GM19023 (cell line): ENCODE results near the gene MGAM2.

Experiments used
- ATAC-seq: cut with Tn5 transposase; IDR thresholded peaks from one replicate; pipeline ENCODE4 v1.9.1; 2021; ENCODE audit warnings: mild to moderate bottlenecking, moderate library complexity; ENCODE audit not compliant: unreplicated experiment

MGAM2 gene

GRCh38 chr7:142114207-142114606 is 2.7 kb downstream of the MGAM2 start:
- ATAC-seq: no peak

- no peak for ATAC-seq
These were observed 9.0 kb downstream of the MGAM2 start for GRCh38 chr7:142120524-142120923.

DNA sequence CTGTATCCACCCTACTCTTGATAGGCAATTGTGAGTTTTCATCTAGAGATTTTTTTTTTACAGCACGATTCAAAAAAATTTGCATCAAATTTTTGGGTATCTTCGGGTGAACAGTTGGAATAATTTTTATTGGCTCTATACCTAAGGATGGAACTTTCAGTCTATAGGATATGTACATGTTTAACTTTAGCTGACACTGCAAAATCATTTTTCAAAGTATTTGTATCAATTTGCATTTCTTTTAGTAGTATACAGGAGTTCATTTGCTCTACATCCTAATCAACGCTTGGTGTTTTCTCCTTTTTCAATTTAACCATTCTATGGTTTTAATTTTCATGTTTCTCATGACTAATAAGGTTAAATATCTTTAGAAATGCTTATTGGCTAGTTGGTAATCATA is 11.7 kb downstream of the MGAM2 start:
- no peak for ATAC-seq

DNA sequence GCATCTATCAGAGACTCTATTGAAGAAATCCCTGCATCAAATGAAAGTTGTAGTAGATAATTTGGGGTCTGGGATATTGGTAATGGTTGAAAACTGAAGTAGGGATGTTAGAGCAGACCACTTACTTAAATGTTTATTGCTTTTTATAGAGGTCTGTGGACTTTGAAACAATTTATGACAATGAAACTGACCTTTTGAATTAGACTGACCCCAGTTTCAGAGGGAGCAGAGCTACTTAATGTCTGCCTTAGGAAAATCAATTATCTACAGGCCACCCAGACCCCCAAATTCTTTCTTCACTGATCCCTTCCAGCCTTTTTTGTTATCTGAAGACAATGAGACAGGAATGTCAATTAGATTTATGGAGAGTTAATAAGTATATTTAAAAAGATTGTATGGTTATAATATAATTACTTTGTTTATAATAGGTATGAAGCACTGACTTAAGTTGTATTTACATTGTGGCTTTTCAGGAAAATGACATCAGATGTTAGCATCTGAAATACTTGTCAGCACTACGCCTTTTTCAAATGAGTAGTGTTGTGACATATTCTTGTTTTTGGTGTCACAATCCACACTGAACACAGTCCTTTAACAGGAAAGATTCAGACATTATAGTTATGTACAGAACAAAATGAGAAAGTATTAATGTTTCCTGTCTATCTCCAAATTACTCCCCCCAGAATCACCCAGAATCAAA is 13.9 kb downstream of the MGAM2 start:
- no peak for ATAC-seq

- no peak for ATAC-seq
These were observed 18.7 kb downstream of the MGAM2 start for GRCh38 chr7:142130267-142130666.

GRCh38 chr7:142131439-142132185 is 20.1 kb downstream of the MGAM2 start:
- ATAC-seq: no peak

DNA sequence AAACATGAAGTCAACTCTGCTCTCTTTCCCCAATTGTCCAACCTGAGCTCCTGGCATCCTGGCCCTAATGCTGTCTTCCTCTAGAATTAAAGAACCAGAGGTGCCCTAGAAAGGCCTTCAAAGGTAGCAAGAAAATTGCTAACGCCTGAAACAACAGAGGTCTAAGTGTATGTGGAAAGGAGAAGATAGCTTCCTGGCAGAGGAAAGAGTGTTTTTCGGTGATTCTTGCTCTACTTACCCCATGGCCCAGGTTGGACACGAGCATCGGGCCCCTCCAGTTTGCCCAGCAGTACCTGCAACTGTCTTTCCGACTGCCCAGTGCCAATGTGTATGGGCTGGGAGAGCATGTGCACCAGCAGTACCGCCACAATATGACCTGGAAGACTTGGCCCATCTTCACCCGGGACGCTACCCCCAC is 22.2 kb downstream of the MGAM2 start:
- ATAC-seq: no peak

DNA sequence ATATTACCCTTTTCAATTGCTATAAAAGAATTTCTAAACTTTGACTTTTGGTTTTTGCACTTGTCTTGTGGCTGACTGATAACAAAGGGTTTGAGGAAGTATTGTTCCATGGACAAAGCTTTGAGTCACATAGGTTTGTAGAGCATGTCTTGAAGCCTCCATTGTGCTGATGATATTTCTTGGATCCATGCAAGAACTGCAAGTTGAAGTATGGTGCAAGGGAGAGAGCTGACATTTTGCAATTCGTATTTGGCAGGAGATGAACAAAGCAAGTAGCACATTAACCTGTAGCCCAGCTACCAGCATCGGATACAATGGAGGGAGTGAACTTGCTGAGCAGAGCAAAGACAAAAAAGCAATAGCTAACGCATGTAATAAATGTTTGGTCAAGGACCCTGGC is 23.4 kb downstream of the MGAM2 start:
- no peak for ATAC-seq

DNA sequence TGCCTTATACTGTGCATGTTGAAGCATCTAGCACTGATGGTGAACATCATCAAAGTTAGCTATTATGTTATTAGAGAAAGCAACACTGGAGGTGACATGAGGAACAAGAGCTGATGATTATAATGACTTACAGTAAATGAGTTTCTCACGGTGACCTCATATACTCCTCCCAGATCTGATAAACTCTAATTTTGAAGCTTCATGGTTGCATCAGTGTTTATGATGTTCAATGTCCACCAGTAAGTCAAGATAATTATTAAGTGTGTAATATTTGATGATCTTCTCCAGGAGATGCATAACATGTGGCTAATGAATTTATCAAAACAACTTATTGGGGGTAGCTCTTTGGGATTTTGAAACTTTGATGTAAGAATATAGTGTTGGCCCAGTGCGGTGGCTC is 27.5 kb downstream of the MGAM2 start:
- no peak for ATAC-seq

GRCh38 chr7:142139597-142140400 is 28.3 kb downstream of the MGAM2 start:
- no peak for ATAC-seq

DNA sequence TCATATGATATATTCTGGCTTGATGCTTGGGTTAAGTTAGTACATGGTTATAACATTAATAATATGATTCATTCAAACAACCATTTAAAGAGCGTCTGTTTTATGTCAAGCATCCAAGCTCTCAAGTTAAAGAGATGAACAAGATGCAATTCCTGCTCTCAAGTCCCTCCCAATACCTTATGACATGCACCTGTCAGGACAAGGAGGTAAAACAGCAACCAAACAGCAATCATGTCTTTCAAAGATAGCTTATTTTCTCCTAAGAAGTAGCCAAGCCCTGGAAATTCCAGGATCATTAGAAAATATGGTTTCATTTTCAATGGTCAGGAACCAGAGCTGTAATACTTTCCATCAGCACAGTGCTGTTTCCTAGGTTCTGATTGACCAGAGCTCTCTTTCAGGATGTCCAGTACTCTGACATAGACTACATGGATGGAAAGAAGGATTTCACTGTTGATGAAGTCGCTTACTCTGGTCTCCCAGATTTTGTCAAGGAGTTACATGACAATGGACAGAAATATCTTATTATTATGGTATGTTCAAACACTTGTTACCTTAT is 29.0 kb downstream of the MGAM2 start:
- ATAC-seq: no peak

GRCh38 chr7:142142702-142143101 is 31.2 kb downstream of the MGAM2 start:
- ATAC-seq: no peak

DNA sequence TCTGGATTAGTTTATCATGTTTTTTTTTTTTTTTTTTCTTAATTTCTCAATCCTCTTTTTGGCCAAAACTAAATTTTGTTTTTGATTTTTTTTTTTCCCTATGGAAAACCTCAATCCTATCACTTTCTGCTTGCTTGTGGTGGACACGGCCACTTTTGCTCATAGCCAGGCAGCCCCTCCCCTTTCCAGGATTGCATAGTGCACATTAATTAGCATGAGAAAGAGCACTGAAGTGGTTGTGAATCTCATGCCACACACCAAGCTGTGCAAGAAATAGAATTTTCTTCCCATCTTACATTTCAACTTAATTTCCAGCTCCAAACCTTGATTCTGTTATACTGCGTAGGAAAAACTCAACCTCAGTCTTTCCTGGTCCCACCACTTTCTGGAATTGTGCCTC is 34.6 kb downstream of the MGAM2 start:
- ATAC-seq: no peak

- ATAC-seq: no peak
These were observed 38.8 kb downstream of the MGAM2 start for GRCh38 chr7:142150356-142150755.

- no peak for ATAC-seq
These were observed 39.4 kb downstream of the MGAM2 start for GRCh38 chr7:142150869-142151268.

GRCh38 chr7:142152076-142152475 is 40.6 kb downstream of the MGAM2 start:
- ATAC-seq: no peak

GRCh38 chr7:142153400-142153799 is 41.9 kb downstream of the MGAM2 start:
- no peak for ATAC-seq

- no peak for ATAC-seq
These were observed 47.4 kb downstream of the MGAM2 start for GRCh38 chr7:142158736-142159496.

GRCh38 chr7:142161921-142162320 is 50.4 kb downstream of the MGAM2 start:
- ATAC-seq: no peak

GRCh38 chr7:142168746-142169145 is 57.2 kb downstream of the MGAM2 start:
- no peak for ATAC-seq

DNA sequence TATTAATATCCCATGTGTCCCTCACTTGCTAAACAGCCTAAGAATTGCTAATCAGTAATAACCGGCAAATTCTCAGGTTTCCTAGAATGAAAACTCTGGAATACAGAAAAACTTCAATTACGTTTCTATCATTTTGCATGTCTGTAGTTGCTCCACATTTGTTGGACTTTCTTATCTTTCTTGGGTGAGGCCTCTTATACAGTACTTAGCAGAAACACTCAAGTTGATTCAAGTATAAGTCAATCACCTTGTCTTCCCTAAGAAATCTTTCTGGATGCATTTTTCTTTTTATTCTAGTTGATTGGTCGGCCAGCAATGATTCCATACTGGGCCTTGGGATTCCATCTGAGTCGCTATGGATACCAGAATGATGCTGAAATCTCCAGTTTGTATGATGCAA is 61.4 kb downstream of the MGAM2 start:
- ATAC-seq: no peak
